BJ (cell line): ENCODE measurements around the gene DLL1. TPM values are rescaled to one million over a fixed set of nuclear protein-coding genes. Genes with fewer than 3 reads are reported as not detected.

ENCODE experiments used
- CTCF ChIA-PET: fragments of 350-600 bp; formaldehyde crosslinking; extraction: SDS; loops from one replicate; lab custom pipeline; 2021; ENCODE audit warnings: antibody characterized with exemption, inconsistent platforms; lab: Yijun Ruan, JAX
- POLR2A ChIA-PET: fragments of 300-600 bp; sonication (Branson Sonifier 250); formaldehyde crosslinking; extraction: SDS; loops from one replicate; lab custom pipeline; 2021; ENCODE audit warnings: antibody characterized with exemption; lab: Charles Lee
- DNase-seq: peaks from one replicate; pipeline ENCODE4 v3.0.0-alpha.2; 2011; ENCODE audit warnings: low read depth
- H3K27me3 ChIP-seq: 2 replicates; pipeline ENCODE4 v1.6.0; 2011; ENCODE audit warnings: low read length; ENCODE audit not compliant: control insufficient read depth, insufficient read depth
- H3K36me3 ChIP-seq: 2 replicates; pipeline ENCODE4 v1.5.1; 2011; ENCODE audit warnings: low read length; ENCODE audit not compliant: control insufficient read depth, insufficient read depth
- H3K4me3 ChIP-seq: 2 replicates; pipeline ENCODE4 v1.5.1; 2011; ENCODE audit warnings: low read depth, mild to moderate bottlenecking, control low read depth, low read length
- CTCF ChIP-seq: IDR thresholded peaks from 2 replicates; pipeline ENCODE4 v1.5.1; 2011; ENCODE audit warnings: low read depth, mild to moderate bottlenecking, control low read depth, inconsistent platforms, low read length, moderate library complexity; ENCODE audit not compliant: insufficient read depth
- polyA plus RNA-seq: library from polyadenylated mRNA; depleted of rRNA; stranded (reverse); fragments of >200 nt; gene quantifications from 2 replicates; pipeline ENCODE4 v1.2.3, GENCODE V29; 2011

Gene DLL1
- polyA plus RNA-seq, 1 experiment, result 0.53 TPM

- H3K4me3 ChIP-seq, result no peak overlapping the region
- DNase-seq, result no peak
- no peaks in the 10 kb centered on the region for H3K27me3 ChIP-seq
- no peak for TF ChIP-seq CTCF
- H3K36me3 ChIP-seq, result no peaks in the 10 kb centered on the region
- ChIA-PET CTCF (no interaction called here), POLR2A (no interaction called here)
These were observed 33.5 kb downstream of the DLL1 start for GRCh38 chr6:170257376-170257775.

GRCh38 chr6:170256641-170257040 lies 34.2 kb downstream of the DLL1 start:
- TF ChIP-seq CTCF, result no peak
- Histone ChIP-seq H3K36me3 (no peaks in the 10 kb centered on the region), H3K27me3 (no peaks in the 10 kb centered on the region), H3K4me3 (no peak overlapping the region)
- no peak for DNase-seq
- ChIA-PET POLR2A (no interaction called here), CTCF (no interaction called here)

DNA sequence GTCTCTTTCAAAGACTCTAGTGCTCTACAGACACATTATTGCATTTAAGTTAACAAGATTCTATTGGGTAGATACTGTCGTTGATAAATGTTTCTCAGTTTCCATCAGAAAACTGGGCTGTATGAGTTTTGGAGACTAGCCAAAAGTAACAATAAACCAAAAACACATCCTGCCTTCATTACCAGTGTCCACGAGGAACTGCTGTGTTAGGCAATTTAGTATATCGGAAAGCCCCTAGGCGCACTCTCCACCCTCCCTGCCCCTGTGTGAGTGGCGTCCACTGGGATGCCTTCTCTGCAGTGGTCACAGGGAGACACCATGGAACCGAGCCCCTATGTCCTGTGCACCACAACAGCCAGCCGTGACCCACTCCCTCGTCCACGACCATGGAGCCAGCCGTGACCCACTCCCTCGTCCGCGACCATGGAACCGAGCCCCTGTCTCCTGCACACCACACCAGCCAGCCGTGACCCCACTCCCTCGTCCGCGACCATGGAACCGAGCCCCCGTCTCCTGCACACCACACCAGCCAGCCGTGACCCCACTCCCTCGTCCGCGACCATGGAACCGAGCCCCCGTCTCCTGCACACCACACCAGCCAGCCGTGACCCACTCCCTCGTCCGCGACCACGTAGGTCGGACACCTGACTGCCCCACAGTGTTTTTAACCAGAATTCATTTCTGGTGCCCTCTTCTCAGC lies 35.3 kb downstream of the DLL1 start:
- CTCF ChIA-PET, result no interaction called here
- H3K27me3 ChIP-seq, result no peaks in the 10 kb centered on the region
- no peak for TF ChIP-seq CTCF

DNA sequence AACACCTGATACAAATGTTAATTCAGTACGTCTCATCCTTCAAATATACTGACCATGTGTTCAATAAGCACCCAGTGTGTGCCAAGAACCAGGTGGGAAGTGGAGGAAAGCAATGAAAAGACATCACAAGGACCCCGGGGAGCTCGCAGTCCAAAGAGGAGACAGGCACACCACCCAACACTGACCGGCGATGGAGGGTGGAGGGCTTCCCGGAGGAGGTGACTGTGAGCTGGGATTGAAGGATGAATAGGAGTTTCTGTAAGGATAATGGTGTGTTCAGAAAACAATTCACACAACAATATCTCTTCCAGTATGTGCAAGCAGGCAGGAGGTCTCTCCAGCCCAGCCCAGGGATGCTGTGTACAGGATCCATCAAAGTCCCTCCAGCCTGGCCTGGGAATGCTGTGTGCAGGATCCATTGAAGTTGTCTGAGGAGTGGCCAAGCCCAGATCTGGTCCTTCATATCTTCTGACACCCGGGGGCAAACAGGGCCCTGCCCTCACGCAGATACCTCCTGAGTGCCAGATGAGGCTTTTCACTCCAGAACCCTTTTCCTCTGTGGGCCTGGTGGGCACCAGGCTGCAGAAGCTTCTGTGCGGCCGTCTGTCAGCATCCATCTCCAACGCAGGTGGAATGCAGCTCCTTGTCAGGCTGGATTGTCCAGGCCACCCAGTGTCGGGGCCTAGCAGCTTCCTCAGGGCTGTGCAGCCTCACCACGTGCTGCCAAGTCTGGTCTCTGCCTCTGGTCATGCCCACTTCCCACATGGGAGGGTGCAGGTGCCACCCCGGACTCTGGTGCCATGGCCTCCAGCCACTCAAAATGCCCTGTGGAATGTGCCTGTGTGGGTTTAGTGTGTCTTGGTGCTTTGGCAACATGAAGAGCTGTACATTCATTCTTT lies 36.3 kb downstream of the DLL1 start:
- no peaks in the 10 kb centered on the region for H3K36me3 ChIP-seq
- no peaks in the 10 kb centered on the region for H3K27me3 ChIP-seq
- ChIA-PET POLR2A (no interaction called here), CTCF (no interaction called here)
- no peak for DNase-seq
- TF ChIP-seq CTCF, result no peak
- H3K4me3 ChIP-seq, result no peak overlapping the region

More for the DNA sequence above, 35.3 kb downstream of the DLL1 start:
- H3K4me3 ChIP-seq, result no peak overlapping the region
- POLR2A ChIA-PET, result no interaction called here
- DNase-seq, result no peak
- no peaks in the 10 kb centered on the region for H3K36me3 ChIP-seq

GRCh38 chr6:170253910-170254269 lies 37.0 kb downstream of the DLL1 start:
- ChIA-PET CTCF (no interaction called here), POLR2A (no interaction called here)
- no peak for DNase-seq
- Histone ChIP-seq H3K36me3 (no peaks in the 10 kb centered on the region), H3K4me3 (no peak overlapping the region), H3K27me3 (no peaks in the 10 kb centered on the region)
- no peak for TF ChIP-seq CTCF
